GM12878 (cell line): ENCODE measurements around the gene SAXO1. TPM values are rescaled to one million over a fixed set of nuclear protein-coding genes. Genes with fewer than 3 reads are reported as not detected.

Source experiments
- ATAC-seq: fragments of 200-7000 bp; cut with Tn5 transposase; 3 replicates; pipeline ENCODE4 v1.9.1; 2020; ENCODE audit warnings: mild to moderate bottlenecking, moderate library complexity
- BruUV-seq: library from RNA; stranded (reverse); fragments of 400-500 nt; replicated peaks from 2 replicates; lab custom pipeline; 2021; lab: Mats Ljungman, UMichigan
- CTCF ChIA-PET: fragments of 300-600 bp; sonication (Branson Sonifier 250); formaldehyde crosslinking; extraction: SDS; loops from one replicate; lab custom pipeline; 2021; ENCODE audit warnings: inconsistent platforms; lab: Yijun Ruan, JAX
- POLR2A ChIA-PET: fragments of 350-600 bp; formaldehyde crosslinking; extraction: SDS; loops from one replicate; lab custom pipeline; 2021; ENCODE audit warnings: inconsistent platforms; lab: Charles Lee
- RAD21 ChIA-PET: fragments of 300-600 bp; sonication (Branson Sonifier 250); formaldehyde crosslinking; loops from one replicate; lab custom pipeline; 2023; ENCODE audit warnings: antibody characterized with exemption; ENCODE audit not compliant: unreplicated experiment; lab: Charles Lee
- SMC1A ChIA-PET: fragments of 300-600 bp; sonication (Branson Sonifier 250); formaldehyde crosslinking; loops from one replicate; lab custom pipeline; 2023; ENCODE audit not compliant: unreplicated experiment, uncharacterized antibody; lab: Charles Lee
- DNase-seq: peaks from one replicate; pipeline ENCODE4 v3.0.0-alpha.2; 2011; ENCODE audit warnings: low read depth, low spot score
- FAIRE-seq: peaks from 3 replicates; lab custom pipeline; 2011; peaks lifted over from hg19 to GRCh38; lab: Jason Lieb, UNC
- H2AFZ ChIP-seq: 2 replicates; pipeline ENCODE4 v1.6.0; 2011; ENCODE audit warnings: low read depth, low read length, control low read depth; ENCODE audit not compliant: control insufficient read depth
- H3K27ac ChIP-seq: 2 replicates; pipeline ENCODE4 v1.5.1; 2011; ENCODE audit warnings: control low read depth; ENCODE audit not compliant: control insufficient read depth, insufficient read depth
- H3K27me3 ChIP-seq, 2 experiments: replicated peaks in 1 of 2; 2 replicates each; pipeline versions ENCODE4 v1.6.0 to v1.6.1; 2011; ENCODE audit warnings: low read length in 1 of 2; ENCODE audit not compliant: control insufficient read depth in 2 of 2, insufficient read depth in 2 of 2
- H3K36me3 ChIP-seq, 2 experiments: 2 replicates each; pipeline ENCODE4 v1.5.1; 2011; ENCODE audit warnings: low read length in 1 of 2; ENCODE audit not compliant: control insufficient read depth in 2 of 2, insufficient read depth in 2 of 2
- H3K4me1 ChIP-seq: 2 replicates; pipeline ENCODE4 v1.6.1; 2011; ENCODE audit warnings: mild to moderate bottlenecking, low read length, moderate library complexity, mixed read lengths; ENCODE audit not compliant: control insufficient read depth, insufficient read depth
- H3K4me2 ChIP-seq: 2 replicates; pipeline ENCODE4 v1.6.0; 2011; ENCODE audit warnings: control low read depth; ENCODE audit not compliant: control insufficient read depth, insufficient read depth
- H3K4me3 ChIP-seq: fragments of 200-600 bp; sonication (generic); 2 replicates; pipeline ENCODE4 v1.5.1; 2016
- H3K79me2 ChIP-seq: 2 replicates; pipeline ENCODE4 v1.6.0; 2011; ENCODE audit warnings: low read length; ENCODE audit not compliant: control insufficient read depth, insufficient read depth
- H3K9ac ChIP-seq: 2 replicates; pipeline ENCODE4 v1.8.0; 2011; ENCODE audit warnings: low read length, control low read depth, mixed read lengths; ENCODE audit not compliant: control insufficient read depth, insufficient read depth
- H3K9me3 ChIP-seq: replicated peaks from 3 replicates; pipeline ENCODE4 v1.5.1; 2011; ENCODE audit warnings: mild to moderate bottlenecking, low read length; ENCODE audit not compliant: control insufficient read depth, insufficient read depth
- H4K20me1 ChIP-seq: 2 replicates; pipeline ENCODE4 v1.6.0; 2011; ENCODE audit not compliant: control insufficient read depth, insufficient read depth
- BRCA1 ChIP-seq: IDR thresholded peaks from 2 replicates; pipeline ENCODE4 v1.6.1; 2011; ENCODE audit warnings: low read depth, low read length, improper control_type of control experiment
- CBX3 ChIP-seq: fragments of 200-600 bp; sonication (generic); IDR thresholded peaks from 2 replicates; pipeline ENCODE4 v1.6.1; 2016; ENCODE audit warnings: low read depth, borderline replicate concordance
- CEBPB ChIP-seq, 2 experiments: fragments of 150-350 bp in 1 of 2; IDR thresholded peaks; 2 replicates each; pipeline ENCODE4 v1.6.1; 2012 to 2014; ENCODE audit warnings: low read depth in 2 of 2, low read length in 2 of 2, borderline replicate concordance in 1 of 2, inconsistent platforms in 1 of 2
- E4F1 ChIP-seq: fragments of 450-650 bp; IDR thresholded peaks from 2 replicates; pipeline ENCODE4 v1.6.1; 2018; ENCODE audit warnings: borderline replicate concordance, mild to moderate bottlenecking; ENCODE audit not compliant: partially characterized antibody
- KLF5 ChIP-seq: fragments of 450-650 bp; IDR thresholded peaks from 2 replicates; pipeline ENCODE4 v1.6.1; 2014; ENCODE audit warnings: mild to moderate bottlenecking; ENCODE audit not compliant: partially characterized antibody
- NBN ChIP-seq: fragments of 450-650 bp; IDR thresholded peaks from 2 replicates; pipeline ENCODE4 v1.6.1; 2016
- PML ChIP-seq: IDR thresholded peaks from 2 replicates; pipeline ENCODE4 v1.6.1; 2012; ENCODE audit warnings: low read length, inconsistent platforms
- POLR2AphosphoS2 ChIP-seq: IDR thresholded peaks from 2 replicates; pipeline ENCODE4 v1.6.1; 2011; ENCODE audit warnings: low read depth, mild to moderate bottlenecking, low read length, improper control_type of control experiment, moderate library complexity
- SMAD1 ChIP-seq: fragments of 450-650 bp; IDR thresholded peaks from 2 replicates; pipeline ENCODE4 v1.6.1; 2018; ENCODE audit warnings: mild to moderate bottlenecking, low read depth; ENCODE audit not compliant: partially characterized antibody
- SP1 ChIP-seq: IDR thresholded peaks from one replicate; pipeline ENCODE4 v1.6.1; 2011; ENCODE audit warnings: low read depth, low read length
- SRF ChIP-seq, 2 experiments: IDR thresholded peaks; 2 replicates each; pipeline ENCODE4 v1.6.1; 2011; ENCODE audit warnings: low read depth in 2 of 2, low read length in 2 of 2, mild to moderate bottlenecking in 1 of 2, moderate library complexity in 1 of 2
- ZNF274 ChIP-seq: IDR thresholded peaks from one replicate; pipeline ENCODE4 v1.8.0; 2011; ENCODE audit not compliant: insufficient read length, insufficient read depth
- ZNF384 ChIP-seq: IDR thresholded peaks from 2 replicates; pipeline ENCODE4 v1.6.1; 2012; ENCODE audit warnings: low read depth, mild to moderate bottlenecking, low read length, improper control_type of control experiment, borderline replicate concordance
- WGBS: methylation state at CpG from one replicate; pipeline ENCODE4 v1.1.6; 2016; ENCODE audit warnings: low lambda C conversion rate; ENCODE audit not compliant: insufficient replicate concordance, insufficient coverage; ENCODE audit errors: missing lambda C conversion rate; 5-methylcytosine and 5-hydroxymethylcytosine counted together
- in situ Hi-C: fragments of 300-500 bp; cut with MboI; formaldehyde crosslinking; loops from 9 replicates; pipeline ENCODE4 v1.14.3; 2018; ENCODE audit warnings: mixed read lengths
- intact Hi-C: fragments of 100-400 bp; cut with micrococcal nuclease; formaldehyde crosslinking; loops from one replicate; pipeline ENCODE4 v1.14.2; 2022; ENCODE audit not compliant: unreplicated experiment
- polyA plus RNA-seq, 11 experiments: library from polyadenylated mRNA; depleted of rRNA in 4 of 11; unstranded in 6 of 11; stranded (reverse) in 5 of 11; fragments of >200 nt; fragmentation: Nextera tagmentation in 4 of 11; fragmentation: Illumina TruSeq in 1 of 11; extraction: Ambion mirVana in 4 of 11; extraction: Trizol in 1 of 11; gene quantifications; 1 replicate in 1 of 11; 2 replicates in 10 of 11; pipeline versions ENCODE4 v1.2.1 to v1.2.3, GENCODE V29; 2011 to 2016; ENCODE audit warnings: inconsistent platforms in 2 of 11, missing spikeins in 2 of 11, low read depth in 1 of 11
- total RNA-seq, 4 experiments: library from RNA; depleted of rRNA in 3 of 4; stranded (reverse); fragments of >200 nt in 3 of 4; fragmentation: Illumina TruSeq in 1 of 4; extraction: Trizol in 1 of 4; gene quantifications; 2 replicates each; pipeline versions ENCODE4 v1.2.1 to v1.2.3, GENCODE V29; 2013 to 2021

Gene SAXO1
- total and polyA plus RNA-seq, 10 of the 15 experiments (the other 5 are each of a cell fraction or from before 2014, with no cell fraction given) = under 0.01 to 0.01 TPM; not detected in 8

- TF ChIP-seq E4F1 = no peak
- TF ChIP-seq, all 136 proteins: peak for 0
These were observed 127.0 kb downstream of the SAXO1 start (continued) for GRCh38 chr9:18905883-18906629.

- DNase-seq = no peak
- no peak overlapping the region for H3K9ac ChIP-seq
- H2AFZ ChIP-seq = no peak overlapping the region
- no TSS peak for BruUV-seq
- no peaks in the 10 kb centered on the region for H3K79me2 ChIP-seq
- H4K20me1 ChIP-seq = no peaks in the 10 kb centered on the region
- WGBS = 39% methylated on average over 11 of the region's 11 CpGs
- ChIA-PET POLR2A (no interaction called here), SMC1A (no interaction called here), CTCF (interaction anchor here (1.2 kb wide), 1 partner anchor 8 kb away, joined by 3 read pairs; no protein-coding TSS in a partner anchor), RAD21 (no interaction called here)
- no peaks in the 10 kb centered on the region; the same call in 1 of the 2 replicates for H3K4me1 ChIP-seq
- no peak for ATAC-seq
- no peaks in the 10 kb centered on the region; the same call in 2 of the 3 replicates for H3K9me3 ChIP-seq
- in situ Hi-C loops = no loop called here
- no peak overlapping the region for H3K27ac ChIP-seq
- H3K27me3 ChIP-seq = no peaks in the 10 kb centered on the region; a peak in 2 of 4 replicates
- H3K4me2 ChIP-seq = no peak overlapping the region
- TF ChIP-seq BRCA1 (no peak), NBN (no peak), ZNF274 (no peak), CBX3 (no peak), SMAD1 (no peak), PML (no peak), CEBPB (IDR thresholded peaks at IDR 0.05; ENCODE audit: borderline replicate concordance in 1 of 2, low read depth in 2 of 2, low read length in 2 of 2) (no peak), SP1 (no peak), POLR2AphosphoS2 (no peak), ZNF384 (no peak), SRF (IDR thresholded peaks at IDR 0.05; ENCODE audit: low read depth in 2 of 2, low read length in 2 of 2) (no peak), KLF5 (no peak)
- intact Hi-C loops = no loop called here
- no peak overlapping the region for H3K4me3 ChIP-seq
- no peaks in the 10 kb centered on the region for H3K36me3 ChIP-seq
- FAIRE-seq = no peak
These were observed 127.8 kb downstream of the SAXO1 start for GRCh38 chr9:18905028-18905882.
